Heart left ventricle (tissue), 16 donors: Measurements from ENCODE around the gene ELOB. TPM values are rescaled to one million over a fixed set of nuclear protein-coding genes. Genes with fewer than 3 reads are reported as not detected.

Experiments used
- ATAC-seq, 4 donors: fragments of 200-7000 bp; cut with Tn5 transposase; one replicate each; pipeline ENCODE4 v1.9.1; 2020 to 2022; ENCODE audit warnings: moderate library complexity in 4 of 4, mild to moderate bottlenecking in 3 of 4, moderate number of reproducible peaks in 1 of 4
- DNase-seq, 5 donors: peaks; one replicate each; pipeline ENCODE4 v3.0.0-alpha.2; 2020
- H3K27ac ChIP-seq, 12 donors: fragments of 200-600 bp; sonication (generic) in 4 of 12; one replicate each; pipeline versions ENCODE4 v1.5.0 to v1.8.0; 2016 to 2022; ENCODE audit warnings: mild to moderate bottlenecking in 2 of 12
- H3K27me3 ChIP-seq, 9 donors: fragments of 200-600 bp; sonication (generic) in 2 of 9; one replicate each; pipeline versions ENCODE4 v1.5.1 to v1.8.0; 2016 to 2022; ENCODE audit warnings: mild to moderate bottlenecking in 3 of 9
- H3K36me3 ChIP-seq, 9 donors: fragments of 200-600 bp; sonication (generic) in 2 of 9; one replicate each; pipeline versions ENCODE4 v1.5.0 to v1.8.0; 2018 to 2022; ENCODE audit warnings: mild to moderate bottlenecking in 2 of 9
- H3K4me1 ChIP-seq, 12 donors: fragments of 200-600 bp; sonication (generic) in 4 of 12; one replicate each; pipeline versions ENCODE4 v1.5.0 to v1.8.0; 2016 to 2022; ENCODE audit warnings: mild to moderate bottlenecking in 3 of 12
- H3K4me3 ChIP-seq, 12 donors: fragments of 200-600 bp; sonication (generic) in 4 of 12; one replicate each; pipeline versions ENCODE4 v1.5.0 to v1.8.0; 2017 to 2022; ENCODE audit warnings: mild to moderate bottlenecking in 9 of 12, moderate library complexity in 4 of 12
- H3K9me3 ChIP-seq, 12 donors: fragments of 200-600 bp; sonication (generic) in 4 of 12; one replicate each; pipeline versions ENCODE4 v1.5.0 to v1.8.0; 2016 to 2022; ENCODE audit warnings: mild to moderate bottlenecking in 1 of 12
- POLR2A ChIP-seq, 2 donors: fragments of 450-650 bp; IDR thresholded peaks; one replicate each; pipeline ENCODE4 v1.6.1; 2017; ENCODE audit warnings: antibody characterized with exemption in 2 of 2, mild to moderate bottlenecking in 2 of 2, moderate library complexity in 2 of 2
- WGBS, 4 donors: extraction: QIAGEN DNeasy Blood & Tissue Kit in 2 of 4; methylation state at CpG; one replicate each; pipeline versions ENCODE4 v1.1.5 to v1.1.7; 2013 to 2018; 5-methylcytosine and 5-hydroxymethylcytosine counted together
- intact Hi-C, 10 donors: fragments of 100-400 bp; cut with DNase I; formaldehyde crosslinking; loops; one replicate each; pipeline versions ENCODE4 v1.11.1 to v1.14.2; 2022
- polyA plus RNA-seq, 2 donors: library from polyadenylated mRNA; stranded (reverse); fragments of 200-250 nt; gene quantifications; one replicate each; pipeline ENCODE4 v1.2.3, GENCODE V29; 2013
- total RNA-seq, 9 donors: library from RNA; depleted of rRNA in 2 of 9; stranded (reverse); fragments of >200 nt in 2 of 9; fragmentation: NEBNext Ultra II Directional in 3 of 9; extraction: Animal tissue kit (Norgen Biotek cat#: 25700) in 3 of 9; gene quantifications; one replicate each; pipeline versions ENCODE4 v1.1.0 to v1.2.4, GENCODE V29; 2016 to 2023
- TF ChIP-seq, protein P1 (sequence below), 12 donors: fragments of 200-600 bp; sonication (generic) in 4 of 12; IDR thresholded peaks; one replicate each; pipeline versions ENCODE4 v1.5.0 to v1.8.0; 2018 to 2022; ENCODE audit warnings: antibody characterized with exemption in 12 of 12, mild to moderate bottlenecking in 5 of 12
- donor health status: ischemic (EF 13 %, LVEDD 7.1; RV severe dilation, severe dysfunction).
- donor health status: healthy with polysubstance abuse.
- donor health status: DM: no; HTN: yes; CAD: no.
- donor health status: DM: no; HTN: no; CAD: no.
- donor health status: ischemic (EF 25% LVEDD 6.9; RV normal size, moderate dysfunction).
- donor health status: ischemic (EF 25% LVEDD 5.7; RV mildly dilated, moderate dysfunction).
- donor health status: healthy.
- donor health status: DM: yes; HTN: yes; CAD: no.
- donor health status: ischemic (EF 35%, LVEDD 5.7; RV mildly dilated, moderate dysfunction).
- donor health status: nonischemic (EF 11% LVEDD 7.7; RV severe dilation, severe dysfunction).
- donor health status: DM: yes; HTN: yes; CAD: no.
- donor health status: PGD.
- donor health status: ischemic (EF 29% LVEDD 5.4; RV normal size, mild dysfunction).
- donor health status: nonischemic (EF 23%, LVEDD 6.1; RV moderate dilation, normal function).

ELOB gene
- total and polyA plus RNA-seq, 11 donors, result 213 to 1,067 (median 325) TPM

GRCh38 chr16:2809149-2809760 lies 32.2 kb upstream of the ELOB start:
- Histone ChIP-seq H3K4me3 (no peak overlapping the region), H3K27ac (no peak overlapping the region), H3K36me3 (no peaks in the 10 kb centered on the region), H3K9me3 (peaks cover 0 to 10% (median 4%) of the 10 kb centered on the region in 12 donors), H3K27me3 (peaks cover 0 to 18% (median 7%) of the 10 kb centered on the region in 9 donors), H3K4me1 (peaks cover 0 to 9% (median 0%) of the 10 kb centered on the region in 12 donors)
- TF ChIP-seq, protein P1, sequence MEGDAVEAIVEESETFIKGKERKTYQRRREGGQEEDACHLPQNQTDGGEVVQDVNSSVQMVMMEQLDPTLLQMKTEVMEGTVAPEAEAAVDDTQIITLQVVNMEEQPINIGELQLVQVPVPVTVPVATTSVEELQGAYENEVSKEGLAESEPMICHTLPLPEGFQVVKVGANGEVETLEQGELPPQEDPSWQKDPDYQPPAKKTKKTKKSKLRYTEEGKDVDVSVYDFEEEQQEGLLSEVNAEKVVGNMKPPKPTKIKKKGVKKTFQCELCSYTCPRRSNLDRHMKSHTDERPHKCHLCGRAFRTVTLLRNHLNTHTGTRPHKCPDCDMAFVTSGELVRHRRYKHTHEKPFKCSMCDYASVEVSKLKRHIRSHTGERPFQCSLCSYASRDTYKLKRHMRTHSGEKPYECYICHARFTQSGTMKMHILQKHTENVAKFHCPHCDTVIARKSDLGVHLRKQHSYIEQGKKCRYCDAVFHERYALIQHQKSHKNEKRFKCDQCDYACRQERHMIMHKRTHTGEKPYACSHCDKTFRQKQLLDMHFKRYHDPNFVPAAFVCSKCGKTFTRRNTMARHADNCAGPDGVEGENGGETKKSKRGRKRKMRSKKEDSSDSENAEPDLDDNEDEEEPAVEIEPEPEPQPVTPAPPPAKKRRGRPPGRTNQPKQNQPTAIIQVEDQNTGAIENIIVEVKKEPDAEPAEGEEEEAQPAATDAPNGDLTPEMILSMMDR (IDR thresholded peaks at IDR 0.05), result no peak
- no peak for TF ChIP-seq POLR2A (IDR thresholded peaks at IDR 0.05)
- 75 to 76% (median 76%) methylated on average over 3 of the region's 3 CpGs for WGBS, 4 donors
- DNase-seq (no peak), ATAC-seq (no peak)
- intact Hi-C loops, result no loop called here

- Histone ChIP-seq H3K36me3 (no peaks in the 10 kb centered on the region), H3K27ac (no peak overlapping the region), H3K9me3 (peaks cover 0 to 20% (median 12%) of the 10 kb centered on the region in 12 donors), H3K4me3 (no peak overlapping the region), H3K27me3 (peaks cover 0 to 18% (median 7%) of the 10 kb centered on the region in 9 donors), H3K4me1 (peaks cover 0 to 9% (median 0%) of the 10 kb centered on the region in 12 donors)
- TF ChIP-seq POLR2A (IDR thresholded peaks at IDR 0.05), result no peak
- TF ChIP-seq, protein P1 (IDR thresholded peaks at IDR 0.05), result no peak
- no peak for DNase-seq
- 76 to 87% (median 85%) methylated on average over 7 of the region's 7 CpGs for WGBS, 4 donors
- intact Hi-C loops, result no loop called here
- ATAC-seq, result no peak
Measured at GRCh38 chr16:2808181-2808580, 31.1 kb upstream of the ELOB start.

DNA sequence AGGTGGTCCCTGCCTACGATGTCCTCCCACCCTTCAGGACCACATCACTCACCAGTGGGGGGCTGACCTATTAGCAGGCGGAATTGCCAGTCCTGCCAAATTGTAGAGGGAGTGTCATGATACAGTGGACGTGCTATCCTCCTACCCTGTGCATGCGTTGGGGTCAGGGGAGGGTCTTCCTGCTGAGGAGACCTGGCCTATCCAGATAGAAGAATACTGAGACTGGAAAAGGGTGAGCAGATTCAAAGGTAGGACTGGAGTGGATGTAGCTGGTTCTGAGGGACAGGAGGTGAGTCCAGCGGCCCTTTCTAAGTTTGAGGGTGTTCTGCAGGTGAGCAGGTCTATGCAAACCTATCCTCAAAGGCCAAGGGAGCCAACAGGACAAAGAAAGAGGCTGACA lies 29.2 kb upstream of the ELOB start:
- no peak overlapping the region for H3K4me3 ChIP-seq
- ATAC-seq (no peak), DNase-seq (no peak)
- TF ChIP-seq, protein P1 (IDR thresholded peaks at IDR 0.05), result no peak
- TF ChIP-seq POLR2A (IDR thresholded peaks at IDR 0.05), result no peak
- H3K27me3 ChIP-seq, result peaks cover 0 to 7% (median 3%) of the 10 kb centered on the region in 9 donors
- H3K27ac ChIP-seq, result no peak overlapping the region
- intact Hi-C loops, result no loop called here
- 71 to 77% (median 75%) methylated on average over 5 of the region's 5 CpGs for WGBS, 4 donors
- H3K36me3 ChIP-seq, result no peaks in the 10 kb centered on the region
- H3K9me3 ChIP-seq, result peaks cover 0 to 24% (median 12%) of the 10 kb centered on the region in 12 donors
- no peaks in the 10 kb centered on the region for H3K4me1 ChIP-seq

- H3K4me3 ChIP-seq, result no peak overlapping the region
- peaks cover 0 to 7% (median 0%) of the 10 kb centered on the region in 9 donors for H3K27me3 ChIP-seq
- no peaks in the 10 kb centered on the region for H3K36me3 ChIP-seq
- WGBS, 4 donors, result 83 to 95% (median 91%) methylated on average over 3 to 4 of the region's 4 CpGs
- intact Hi-C loops, result no loop called here
- H3K4me1 ChIP-seq, result no peaks in the 10 kb centered on the region
- TF ChIP-seq POLR2A (IDR thresholded peaks at IDR 0.05), result no peak
- TF ChIP-seq, protein P1 (IDR thresholded peaks at IDR 0.05), result no peak
- peaks cover 0 to 24% (median 12%) of the 10 kb centered on the region in 12 donors for H3K9me3 ChIP-seq
- no peak for DNase-seq
- no peak overlapping the region for H3K27ac ChIP-seq
- no peak for ATAC-seq
Measured at GRCh38 chr16:2804728-2805127, 27.6 kb upstream of the ELOB start.
